Esophagus squamous epithelium (tissue), 5 donors: ENCODE measurements around the gene C10orf71. TPM values are rescaled to one million over a fixed set of nuclear protein-coding genes. Genes with fewer than 3 reads are reported as not detected.

Experiments
- DNase-seq: peaks from one replicate; lab custom pipeline; 2025; lab: John Stamatoyannopoulos, UW
- H3K27ac ChIP-seq, 4 donors: fragments of 200-600 bp; sonication (generic); one replicate each; pipeline ENCODE4 v1.5.1; 2016 to 2019; ENCODE audit warnings: mild to moderate bottlenecking in 1 of 4
- H3K27me3 ChIP-seq, 4 donors: fragments of 200-600 bp; sonication (generic); 1 replicate in 3 of 4; 2 replicates in 1 of 4; pipeline versions ENCODE4 v1.5.1 to v1.6.0; 2017 to 2021; ENCODE audit warnings: antibody characterized with exemption in 1 of 4
- H3K36me3 ChIP-seq, 3 donors: fragments of 200-600 bp; sonication (generic); one replicate each; pipeline ENCODE4 v1.5.1; 2016 to 2019
- H3K4me1 ChIP-seq, 3 donors: fragments of 200-600 bp; sonication (generic); one replicate each; pipeline ENCODE4 v1.5.1; 2017 to 2019
- H3K4me3 ChIP-seq, 4 donors: fragments of 200-600 bp; sonication (generic); 1 replicate in 3 of 4; 2 replicates in 1 of 4; pipeline ENCODE4 v1.5.1; 2016 to 2019; ENCODE audit warnings: mild to moderate bottlenecking in 2 of 4, moderate library complexity in 1 of 4
- H3K9me3 ChIP-seq, 3 donors: fragments of 200-600 bp; sonication (generic); one replicate each; pipeline ENCODE4 v1.5.1; 2016 to 2019
- POLR2A ChIP-seq, 4 donors: fragments of 450-650 bp; IDR thresholded peaks; one replicate each; pipeline ENCODE4 v1.6.1; 2017; ENCODE audit warnings: antibody characterized with exemption in 4 of 4, mild to moderate bottlenecking in 4 of 4, moderate library complexity in 3 of 4
- WGBS, 2 donors: methylation state at CpG; one replicate each; pipeline ENCODE4 v1.1.5; 2018; 5-methylcytosine and 5-hydroxymethylcytosine counted together
- intact Hi-C: fragments of 100-400 bp; cut with DNase I; formaldehyde crosslinking; loops from one replicate; pipeline ENCODE4 v1.15.0; 2022
- total RNA-seq, 4 donors: library from RNA; depleted of rRNA; stranded (reverse); fragments of >200 nt; gene quantifications; one replicate each; pipeline ENCODE4 v1.1.0, GENCODE V29; 2016
- TF ChIP-seq, protein P1 (sequence below), 6 experiments: fragments of 450-650 bp in 4 of 6; fragments of 200-600 bp in 2 of 6; sonication (generic) in 2 of 6; IDR thresholded peaks; one replicate each; pipeline ENCODE4 v1.5.1; 2016 to 2019; ENCODE audit warnings: antibody characterized with exemption in 6 of 6, mild to moderate bottlenecking in 4 of 6, moderate library complexity in 4 of 6
- donor health status: DM: yes; HTN: yes; CAD: no.

The C10orf71 gene
- total RNA-seq, 4 donors from 2014 or later, result under 0.01 TPM; not detected in 3

DNA sequence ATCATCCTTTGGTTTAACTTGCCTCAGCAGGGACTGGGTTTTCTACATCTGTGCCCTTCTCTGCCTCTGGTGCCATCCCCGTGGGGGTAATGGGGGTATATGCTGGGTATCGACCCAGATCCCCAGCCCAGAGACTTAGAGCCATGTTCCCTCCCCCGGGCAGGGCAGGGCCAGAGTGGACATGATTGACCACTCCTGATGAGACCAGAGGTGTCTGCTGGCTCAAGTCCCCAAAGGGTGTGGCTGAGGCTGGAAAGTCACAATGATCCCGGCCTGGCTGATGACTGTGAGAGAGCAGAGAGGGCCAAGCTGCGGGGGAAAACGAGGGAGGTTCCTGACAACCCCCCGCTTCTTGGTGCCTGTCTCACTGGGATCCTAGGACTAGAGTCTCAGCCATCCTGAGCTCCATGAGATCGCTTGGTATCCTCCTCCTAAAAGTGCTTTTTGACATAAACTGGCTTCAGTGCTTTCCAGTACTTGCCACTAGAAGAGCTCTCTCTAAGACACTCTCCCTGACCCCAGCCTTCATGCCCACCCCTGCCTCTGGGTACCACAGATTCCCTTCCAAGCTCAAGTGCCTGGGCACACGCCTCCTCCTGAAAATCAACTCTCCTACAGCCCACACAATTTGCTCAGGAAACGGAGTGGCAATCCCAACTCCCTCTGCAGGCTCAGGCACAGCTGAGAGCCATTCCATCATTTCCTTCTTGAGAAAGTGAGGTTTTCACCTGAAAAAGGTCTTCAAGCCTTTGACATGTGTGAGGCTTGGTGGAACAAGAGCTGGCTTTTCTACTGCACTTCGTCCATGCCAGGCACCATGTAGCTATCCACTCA lies 63.0 kb downstream of the C10orf71 start:
- intact Hi-C loops, result no loop called here
- Histone ChIP-seq H3K4me3 (no peak overlapping the region), H3K9me3 (peaks cover 0 to 5% (median 0%) of the 10 kb centered on the region in 3 donors), H3K27me3 (no peaks in the 10 kb centered on the region), H3K36me3 (no peaks in the 10 kb centered on the region), H3K4me1 (peaks cover 0 to 10% (median 5%) of the 10 kb centered on the region in 3 donors), H3K27ac (no peak overlapping the region)
- TF ChIP-seq, protein P1, sequence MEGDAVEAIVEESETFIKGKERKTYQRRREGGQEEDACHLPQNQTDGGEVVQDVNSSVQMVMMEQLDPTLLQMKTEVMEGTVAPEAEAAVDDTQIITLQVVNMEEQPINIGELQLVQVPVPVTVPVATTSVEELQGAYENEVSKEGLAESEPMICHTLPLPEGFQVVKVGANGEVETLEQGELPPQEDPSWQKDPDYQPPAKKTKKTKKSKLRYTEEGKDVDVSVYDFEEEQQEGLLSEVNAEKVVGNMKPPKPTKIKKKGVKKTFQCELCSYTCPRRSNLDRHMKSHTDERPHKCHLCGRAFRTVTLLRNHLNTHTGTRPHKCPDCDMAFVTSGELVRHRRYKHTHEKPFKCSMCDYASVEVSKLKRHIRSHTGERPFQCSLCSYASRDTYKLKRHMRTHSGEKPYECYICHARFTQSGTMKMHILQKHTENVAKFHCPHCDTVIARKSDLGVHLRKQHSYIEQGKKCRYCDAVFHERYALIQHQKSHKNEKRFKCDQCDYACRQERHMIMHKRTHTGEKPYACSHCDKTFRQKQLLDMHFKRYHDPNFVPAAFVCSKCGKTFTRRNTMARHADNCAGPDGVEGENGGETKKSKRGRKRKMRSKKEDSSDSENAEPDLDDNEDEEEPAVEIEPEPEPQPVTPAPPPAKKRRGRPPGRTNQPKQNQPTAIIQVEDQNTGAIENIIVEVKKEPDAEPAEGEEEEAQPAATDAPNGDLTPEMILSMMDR (IDR thresholded peaks at IDR 0.05), result no peak
- TF ChIP-seq POLR2A (IDR thresholded peaks at IDR 0.05), result no peak
- no peak for DNase-seq
- WGBS, 2 donors, result 64 to 71% methylated on average over 7 of the region's 11 CpGs

DNA sequence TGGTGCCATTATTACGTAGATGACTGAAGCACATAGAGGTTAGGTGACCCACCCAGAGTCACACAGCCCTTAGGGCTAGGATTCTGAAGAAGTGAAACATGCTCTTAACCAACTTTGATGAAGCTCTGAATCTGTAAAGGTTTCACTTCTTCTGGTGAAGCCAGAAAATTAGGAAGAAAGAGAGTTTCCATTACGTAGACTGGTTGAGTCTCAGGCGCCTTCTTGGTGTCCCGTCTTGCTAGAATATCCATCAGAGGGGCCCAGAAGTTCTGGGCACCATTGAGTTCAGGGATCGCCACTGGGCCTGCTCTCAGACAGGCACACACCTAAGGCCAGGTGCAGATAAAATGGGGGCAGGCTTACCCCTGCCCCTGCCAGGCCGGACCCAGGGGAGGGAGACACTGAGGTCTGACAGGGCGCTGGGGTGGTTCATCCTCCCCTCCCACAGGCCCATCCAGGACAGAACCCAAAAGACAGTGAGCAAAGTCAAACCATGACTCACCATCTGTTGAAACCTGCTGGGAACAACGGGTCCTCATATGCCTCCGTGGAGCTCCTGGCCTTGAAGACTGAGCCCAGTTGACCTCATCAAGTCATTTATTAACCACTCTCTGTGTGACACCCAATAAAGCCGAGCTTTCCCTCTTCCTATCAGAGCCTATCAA lies 63.8 kb downstream of the C10orf71 start:
- DNase-seq, result no peak
- Histone ChIP-seq H3K4me3 (no peak overlapping the region), H3K4me1 (peaks cover 0 to 10% (median 5%) of the 10 kb centered on the region in 3 donors), H3K27ac (no peak overlapping the region), H3K9me3 (no peaks in the 10 kb centered on the region), H3K27me3 (no peaks in the 10 kb centered on the region), H3K36me3 (no peaks in the 10 kb centered on the region)
- intact Hi-C loops, result no loop called here
- TF ChIP-seq POLR2A (IDR thresholded peaks at IDR 0.05), result no peak
- WGBS, 2 donors, result 59 to 68% methylated on average over 3 to 7 of the region's 10 CpGs

DNA sequence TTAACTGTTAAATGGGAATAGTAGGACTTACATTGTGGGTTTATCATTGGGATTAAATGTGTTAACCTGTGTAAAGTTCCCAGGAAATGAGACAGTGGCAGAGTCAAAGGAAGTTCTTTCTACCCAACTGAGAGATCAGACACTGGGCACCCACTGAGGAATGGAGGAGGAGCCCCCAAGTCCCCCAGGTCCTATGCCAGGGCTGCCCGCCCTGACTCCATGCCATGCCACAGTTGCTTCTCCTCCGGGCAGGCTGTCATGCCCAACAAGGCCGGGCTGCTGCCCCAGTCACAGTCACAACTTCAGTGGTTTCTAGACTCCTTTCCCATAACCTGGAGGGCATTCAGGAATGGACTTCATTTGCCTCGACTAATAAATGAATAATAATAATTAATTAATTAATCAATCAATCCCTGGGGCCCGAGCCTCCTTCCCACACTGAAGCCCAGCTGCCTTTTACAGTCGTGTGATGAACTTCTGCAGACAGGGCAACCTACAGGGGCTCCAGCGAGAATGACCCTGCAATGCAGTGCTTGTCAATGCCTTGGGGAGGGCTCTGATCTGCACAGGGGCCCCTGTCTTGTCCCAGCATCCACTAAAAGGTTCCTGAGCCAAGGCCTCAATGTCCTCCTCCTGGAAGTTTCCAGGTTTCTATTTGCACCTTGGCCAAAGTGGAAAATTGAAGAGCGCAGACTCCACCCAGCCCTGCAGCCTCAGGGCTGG lies 64.5 kb downstream of the C10orf71 start:
- Histone ChIP-seq H3K27ac (no peak overlapping the region), H3K9me3 (no peaks in the 10 kb centered on the region), H3K4me1 (peaks cover 0 to 10% (median 5%) of the 10 kb centered on the region in 3 donors), H3K36me3 (no peaks in the 10 kb centered on the region), H3K27me3 (no peaks in the 10 kb centered on the region), H3K4me3 (no peak overlapping the region)
- no peak for DNase-seq
- intact Hi-C loops, result no loop called here
- TF ChIP-seq, protein P1 (IDR thresholded peaks at IDR 0.05), result no peak
- TF ChIP-seq POLR2A (IDR thresholded peaks at IDR 0.05), result no peak
- 73 to 74% methylated on average over 2 to 8 of the region's 8 CpGs for WGBS, 2 donors

DNA sequence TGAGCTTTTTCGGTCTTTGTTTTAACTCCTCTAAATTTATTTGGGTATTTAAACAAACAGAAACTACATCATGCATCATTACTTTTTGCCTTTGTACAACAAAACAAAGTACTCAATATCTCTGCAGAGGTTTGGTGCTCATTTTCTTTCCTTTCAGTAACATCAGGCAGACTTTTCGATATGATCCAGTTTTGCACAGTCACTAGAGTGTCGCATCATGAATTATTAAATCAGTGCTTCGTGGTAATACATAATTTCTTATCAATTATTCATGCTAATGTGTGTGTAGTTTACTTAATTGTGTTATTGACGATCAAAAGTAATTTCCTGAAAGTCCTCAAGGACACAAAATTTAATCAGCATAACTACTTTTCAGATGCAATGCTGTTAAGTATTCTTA lies 65.1 kb downstream of the C10orf71 start:
- no peaks in the 10 kb centered on the region for H3K9me3 ChIP-seq
- WGBS, 2 donors, result 61 to 68% methylated on average over 5 of the region's 5 CpGs
- H3K36me3 ChIP-seq, result no peaks in the 10 kb centered on the region
- H3K4me3 ChIP-seq, result no peak overlapping the region
- TF ChIP-seq, protein P1 (IDR thresholded peaks at IDR 0.05), result no peak
- no peak for TF ChIP-seq POLR2A (IDR thresholded peaks at IDR 0.05)
- H3K27ac ChIP-seq, result no peak overlapping the region
- peaks cover 0 to under 1% (median 0%) of the 10 kb centered on the region in 4 donors for H3K27me3 ChIP-seq
- peaks cover 0 to 10% (median 5%) of the 10 kb centered on the region in 3 donors for H3K4me1 ChIP-seq
- DNase-seq, result no peak
- intact Hi-C loops, result no loop called here

DNA sequence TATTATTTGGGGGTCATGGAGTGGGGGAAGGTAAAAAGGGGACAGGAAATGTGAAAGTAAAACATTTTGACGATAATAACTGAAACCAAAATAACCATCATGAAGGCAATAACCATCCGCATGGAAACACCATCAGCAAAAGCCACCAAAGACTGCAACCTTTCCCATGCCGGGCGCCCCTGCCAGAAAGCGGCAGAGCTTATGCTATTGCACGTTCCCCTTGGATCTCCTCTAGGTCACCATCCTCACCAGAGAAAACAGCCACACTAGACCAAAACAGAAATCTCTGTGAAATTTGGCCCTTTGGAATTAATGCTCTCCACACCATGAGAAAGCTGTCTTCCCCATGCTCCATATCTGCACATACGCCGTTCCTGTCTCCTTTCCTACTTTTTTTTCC lies 65.8 kb downstream of the C10orf71 start:
- H3K9me3 ChIP-seq, result no peaks in the 10 kb centered on the region
- no peak overlapping the region for H3K4me3 ChIP-seq
- peaks cover 0 to 10% (median 5%) of the 10 kb centered on the region in 3 donors for H3K4me1 ChIP-seq
- TF ChIP-seq, protein P1 (IDR thresholded peaks at IDR 0.05), result no peak
- no peak for TF ChIP-seq POLR2A (IDR thresholded peaks at IDR 0.05)
- intact Hi-C loops, result no loop called here
- WGBS, 2 donors, result 90 to 93% methylated on average over 8 of the region's 8 CpGs
- H3K36me3 ChIP-seq, result no peaks in the 10 kb centered on the region
- DNase-seq, result no peak
- peaks cover 0 to 5% (median 0%) of the 10 kb centered on the region in 4 donors for H3K27me3 ChIP-seq
- no peak overlapping the region for H3K27ac ChIP-seq
